Fibroblast of lung (primary cell): ENCODE results near the gene TMPRSS3. TPM values are rescaled to one million over a fixed set of nuclear protein-coding genes. Genes with fewer than 3 reads are reported as not detected.

ENCODE experiments used
- DNase-seq, 2 donors: peaks; one replicate each; pipeline versions ENCODE4 v3.0.0 to v3.0.0-alpha.2; 2010; ENCODE audit warnings: low read depth in 2 of 2
- H2AFZ ChIP-seq: 2 replicates; pipeline ENCODE4 v1.5.1; 2012; ENCODE audit warnings: low read length, control low read depth, inconsistent platforms
- H3K27ac ChIP-seq: 2 replicates; pipeline ENCODE4 v1.5.1; 2011; ENCODE audit warnings: low read length, control low read depth; ENCODE audit not compliant: insufficient read depth
- H3K27me3 ChIP-seq: 2 replicates; pipeline ENCODE4 v1.5.1; 2011; ENCODE audit warnings: mild to moderate bottlenecking, low read length; ENCODE audit not compliant: control insufficient read depth, insufficient read depth
- H3K36me3 ChIP-seq: 2 replicates; pipeline ENCODE4 v1.5.1; 2011; ENCODE audit warnings: low read length; ENCODE audit not compliant: control insufficient read depth, insufficient read depth
- H3K4me1 ChIP-seq: 2 replicates; pipeline ENCODE4 v1.5.1; 2011; ENCODE audit warnings: low read length; ENCODE audit not compliant: control insufficient read depth, insufficient read depth; ENCODE audit errors: extremely low read depth
- H3K4me2 ChIP-seq: 2 replicates; pipeline ENCODE4 v1.5.1; 2011; ENCODE audit warnings: low read length, control low read depth; ENCODE audit not compliant: insufficient read depth; ENCODE audit errors: extremely low read depth
- H3K4me3 ChIP-seq, 4 experiments: fragments of 200-600 bp in 1 of 4; sonication (generic) in 1 of 4; replicated peaks in 1 of 4; 2 replicates each; pipeline ENCODE4 v1.5.1; 2011 to 2016; ENCODE audit warnings: low read length in 4 of 4, low read depth in 3 of 4, mild to moderate bottlenecking in 3 of 4, control low read depth in 2 of 4, inconsistent platforms in 1 of 4, mixed read lengths in 1 of 4; ENCODE audit not compliant: insufficient read depth in 1 of 4; ENCODE audit errors: control extremely low read depth in 1 of 4
- H3K79me2 ChIP-seq: 2 replicates; pipeline ENCODE4 v1.5.1; 2012; ENCODE audit warnings: mild to moderate bottlenecking, low read length, inconsistent platforms; ENCODE audit not compliant: control insufficient read depth, insufficient read depth
- H3K9ac ChIP-seq: 2 replicates; pipeline ENCODE4 v1.5.1; 2011; ENCODE audit warnings: mild to moderate bottlenecking, low read length, control low read depth; ENCODE audit not compliant: insufficient read depth
- H3K9me3 ChIP-seq: 2 replicates; pipeline ENCODE4 v1.5.1; 2012; ENCODE audit warnings: low read depth, low read length; ENCODE audit not compliant: control insufficient read depth, insufficient read depth
- H4K20me1 ChIP-seq: 2 replicates; pipeline ENCODE4 v1.5.1; 2011; ENCODE audit warnings: low read length; ENCODE audit not compliant: control insufficient read depth, insufficient read depth; ENCODE audit errors: extremely low read depth
- EZH2 ChIP-seq: IDR thresholded peaks from 2 replicates; pipeline ENCODE4 v1.5.1; 2012; ENCODE audit warnings: low read length, control low read depth, mild to moderate bottlenecking; ENCODE audit errors: missing control alignments
- polyA plus RNA-seq, 2 donors: library from polyadenylated mRNA; depleted of rRNA in 1 of 2; stranded (reverse) in 1 of 2; unstranded in 1 of 2; fragments of >200 nt; gene quantifications; 2 replicates each; pipeline ENCODE4 v1.2.1, GENCODE V29; 2011 to 2012; ENCODE audit warnings: missing spikeins in 1 of 2
- total RNA-seq: library from RNA; depleted of rRNA; stranded (reverse); fragments of >200 nt; gene quantifications from 2 replicates; pipeline ENCODE4 v1.2.1, GENCODE V29; 2014
- TF ChIP-seq, protein P1 (sequence below), 2 donors: IDR thresholded peaks in 1 of 2; conservative IDR thresholded peaks in 1 of 2; 1 replicate in 1 of 2; 2 replicates in 1 of 2; pipeline ENCODE4 v1.5.1; 2011 to 2012; ENCODE audit warnings: low read length in 2 of 2, control low read depth in 1 of 2, inconsistent platforms in 1 of 2, low read depth in 1 of 2, mild to moderate bottlenecking in 1 of 2

TMPRSS3 gene
- total and polyA plus RNA-seq, 2 donors (not counting 1 experiment from before 2014, with no cell fraction given), result not detected

DNA sequence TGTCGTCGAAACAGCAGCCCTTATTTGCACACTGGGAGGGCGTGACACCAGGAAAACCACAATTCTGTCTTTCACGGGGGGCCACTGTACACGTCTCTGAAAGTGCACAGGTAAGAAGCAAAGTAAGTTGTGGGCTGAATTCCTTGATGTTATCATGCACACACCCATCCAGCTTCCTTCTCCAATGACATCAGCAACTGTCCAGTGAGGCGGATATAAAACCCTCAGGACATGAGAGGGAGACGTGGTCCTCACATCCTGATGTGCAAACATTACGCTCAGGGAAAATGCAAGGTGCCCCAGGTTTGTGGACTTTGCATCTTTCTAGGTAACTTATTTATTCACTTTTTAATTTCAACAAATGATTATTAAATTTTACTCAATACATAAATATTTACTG, 32.5 kb downstream of the TMPRSS3 start:
- no peak overlapping the region for H3K9ac ChIP-seq
- no peaks in the 10 kb centered on the region for H3K4me1 ChIP-seq
- H3K4me3 ChIP-seq, result no peak overlapping the region
- no peaks in the 10 kb centered on the region for H3K79me2 ChIP-seq
- no peaks in the 10 kb centered on the region for H3K9me3 ChIP-seq
- no peak overlapping the region for H3K4me2 ChIP-seq
- no peaks in the 10 kb centered on the region for H3K27me3 ChIP-seq
- TF ChIP-seq EZH2, result no peak
- TF ChIP-seq, protein P1, sequence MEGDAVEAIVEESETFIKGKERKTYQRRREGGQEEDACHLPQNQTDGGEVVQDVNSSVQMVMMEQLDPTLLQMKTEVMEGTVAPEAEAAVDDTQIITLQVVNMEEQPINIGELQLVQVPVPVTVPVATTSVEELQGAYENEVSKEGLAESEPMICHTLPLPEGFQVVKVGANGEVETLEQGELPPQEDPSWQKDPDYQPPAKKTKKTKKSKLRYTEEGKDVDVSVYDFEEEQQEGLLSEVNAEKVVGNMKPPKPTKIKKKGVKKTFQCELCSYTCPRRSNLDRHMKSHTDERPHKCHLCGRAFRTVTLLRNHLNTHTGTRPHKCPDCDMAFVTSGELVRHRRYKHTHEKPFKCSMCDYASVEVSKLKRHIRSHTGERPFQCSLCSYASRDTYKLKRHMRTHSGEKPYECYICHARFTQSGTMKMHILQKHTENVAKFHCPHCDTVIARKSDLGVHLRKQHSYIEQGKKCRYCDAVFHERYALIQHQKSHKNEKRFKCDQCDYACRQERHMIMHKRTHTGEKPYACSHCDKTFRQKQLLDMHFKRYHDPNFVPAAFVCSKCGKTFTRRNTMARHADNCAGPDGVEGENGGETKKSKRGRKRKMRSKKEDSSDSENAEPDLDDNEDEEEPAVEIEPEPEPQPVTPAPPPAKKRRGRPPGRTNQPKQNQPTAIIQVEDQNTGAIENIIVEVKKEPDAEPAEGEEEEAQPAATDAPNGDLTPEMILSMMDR (conservative IDR thresholded peaks at IDR 0.05 in 1 of 2, IDR thresholded peaks at IDR 0.05 in 1 of 2; ENCODE audit: low read depth in 1 of 2, low read length in 2 of 2), result no peak
- no peak for DNase-seq
- no peak overlapping the region for H3K27ac ChIP-seq
- H4K20me1 ChIP-seq, result no peaks in the 10 kb centered on the region
- H2AFZ ChIP-seq, result no peak overlapping the region
- no peaks in the 10 kb centered on the region for H3K36me3 ChIP-seq

DNA sequence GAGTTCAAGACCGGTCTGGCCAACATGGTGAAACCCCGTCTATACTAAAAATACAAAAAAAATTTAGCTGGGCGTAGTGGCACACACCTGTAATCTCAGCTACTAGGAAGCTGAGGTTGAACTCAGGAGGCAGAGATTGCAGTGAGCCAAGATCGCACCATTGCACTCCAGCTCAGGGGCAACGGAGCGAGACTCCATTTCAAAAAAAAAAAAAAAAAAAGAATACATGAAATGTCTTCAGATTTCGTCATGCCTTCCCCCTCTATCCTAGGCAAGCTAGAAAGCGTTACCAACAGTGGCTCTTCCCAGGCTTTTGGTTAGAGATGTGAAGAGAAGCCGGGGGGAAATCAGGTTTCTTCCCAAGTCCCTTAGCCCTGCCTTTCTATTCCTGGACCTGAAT, 33.2 kb downstream of the TMPRSS3 start:
- no peak for TF ChIP-seq EZH2
- TF ChIP-seq, protein P1 (conservative IDR thresholded peaks at IDR 0.05 in 1 of 2, IDR thresholded peaks at IDR 0.05 in 1 of 2; ENCODE audit: low read depth in 1 of 2, low read length in 2 of 2), result no peak
- no peak overlapping the region for H2AFZ ChIP-seq
- no peaks in the 10 kb centered on the region for H3K9me3 ChIP-seq
- no peak for DNase-seq
- no peaks in the 10 kb centered on the region for H3K4me1 ChIP-seq
- H3K27me3 ChIP-seq, result no peaks in the 10 kb centered on the region
- no peak overlapping the region for H3K9ac ChIP-seq
- no peaks in the 10 kb centered on the region for H3K79me2 ChIP-seq
- no peak overlapping the region for H3K4me2 ChIP-seq
- H3K4me3 ChIP-seq, result no peak overlapping the region
- no peaks in the 10 kb centered on the region for H4K20me1 ChIP-seq
- H3K27ac ChIP-seq, result no peak overlapping the region
- H3K36me3 ChIP-seq, result no peaks in the 10 kb centered on the region

DNA sequence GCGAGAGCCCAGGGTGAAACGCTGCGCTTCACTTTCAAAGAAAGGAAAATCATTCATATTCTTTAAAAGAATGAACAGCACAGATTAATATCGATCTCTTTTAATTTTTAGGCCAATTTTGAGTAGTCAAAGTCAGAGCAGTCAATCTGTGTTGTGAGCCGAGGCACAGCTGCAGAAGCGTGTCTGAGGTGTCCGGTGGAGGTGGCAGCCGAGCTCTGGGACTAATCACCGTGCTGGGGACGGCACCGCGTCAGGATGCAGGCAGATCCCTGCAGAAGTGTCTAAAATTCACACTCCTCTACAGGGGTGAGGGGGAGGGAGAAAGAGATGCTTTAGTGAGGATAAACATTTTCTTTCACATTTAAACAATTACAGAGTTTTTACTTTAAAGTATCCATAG, 33.7 kb downstream of the TMPRSS3 start:
- no peaks in the 10 kb centered on the region for H3K9me3 ChIP-seq
- no peak overlapping the region for H3K27ac ChIP-seq
- no peak overlapping the region for H3K4me2 ChIP-seq
- H3K9ac ChIP-seq, result no peak overlapping the region
- no peak overlapping the region for H2AFZ ChIP-seq
- no peak overlapping the region for H3K4me3 ChIP-seq
- H3K27me3 ChIP-seq, result no peaks in the 10 kb centered on the region
- no peaks in the 10 kb centered on the region for H3K36me3 ChIP-seq
- no peak for DNase-seq
- no peaks in the 10 kb centered on the region for H3K4me1 ChIP-seq
- no peaks in the 10 kb centered on the region for H4K20me1 ChIP-seq
- H3K79me2 ChIP-seq, result no peaks in the 10 kb centered on the region
- no peak for TF ChIP-seq EZH2
- TF ChIP-seq, protein P1 (conservative IDR thresholded peaks at IDR 0.05 in 1 of 2, IDR thresholded peaks at IDR 0.05 in 1 of 2; ENCODE audit: low read depth in 1 of 2, low read length in 2 of 2), result no peak
